Epidermal melanocyte (primary cell): ENCODE results near the gene ACCSL.
A peak's percentile ranks its signal among the peaks of the same experiment; 100 is the strongest.

Experiments
- DNase-seq: peaks from one replicate; pipeline ENCODE4 v3.0.0; 2011; ENCODE audit warnings: low spot score; ENCODE audit not compliant: insufficient read length

The ACCSL gene

DNA sequence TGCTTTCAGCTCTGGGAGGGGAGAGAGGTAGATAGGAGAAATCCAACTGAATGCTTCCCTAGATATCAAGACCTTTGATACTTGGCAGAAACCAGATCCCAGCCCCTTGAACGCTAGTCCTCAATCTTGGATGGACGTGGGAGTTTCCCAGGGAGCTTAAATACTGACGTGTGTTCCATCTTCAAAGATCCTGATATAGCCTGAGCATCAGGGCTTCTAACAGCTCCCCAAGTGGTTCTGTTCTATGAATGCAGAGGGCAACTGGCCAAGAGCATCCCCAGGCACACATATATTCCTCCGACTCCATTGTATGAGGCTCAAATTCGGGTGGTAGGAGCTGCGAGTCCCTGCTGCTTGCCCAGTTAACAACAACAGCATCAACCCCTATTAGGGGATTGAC is 9.6 kb downstream of the ACCSL start:
- DNase-seq = no peak

DNA sequence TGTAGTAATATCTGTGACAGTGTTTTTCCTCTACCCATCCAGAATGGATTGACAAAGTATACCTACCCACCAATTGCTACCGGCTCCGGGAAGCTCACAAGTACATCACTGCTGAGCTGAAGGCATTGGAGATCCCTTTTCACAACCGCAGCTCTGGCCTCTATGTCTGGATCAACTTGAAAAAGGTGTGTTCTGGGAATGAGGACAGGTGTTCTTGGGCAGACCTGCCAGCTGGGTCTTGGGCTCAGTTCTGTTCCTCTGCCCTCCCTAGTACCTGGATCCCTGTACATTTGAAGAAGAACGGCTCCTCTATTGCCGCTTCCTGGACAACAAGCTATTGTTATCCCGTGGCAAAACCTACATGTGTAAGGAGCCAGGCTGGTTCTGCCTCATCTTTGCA is 10.5 kb downstream of the ACCSL start:
- DNase-seq = no peak

DNA sequence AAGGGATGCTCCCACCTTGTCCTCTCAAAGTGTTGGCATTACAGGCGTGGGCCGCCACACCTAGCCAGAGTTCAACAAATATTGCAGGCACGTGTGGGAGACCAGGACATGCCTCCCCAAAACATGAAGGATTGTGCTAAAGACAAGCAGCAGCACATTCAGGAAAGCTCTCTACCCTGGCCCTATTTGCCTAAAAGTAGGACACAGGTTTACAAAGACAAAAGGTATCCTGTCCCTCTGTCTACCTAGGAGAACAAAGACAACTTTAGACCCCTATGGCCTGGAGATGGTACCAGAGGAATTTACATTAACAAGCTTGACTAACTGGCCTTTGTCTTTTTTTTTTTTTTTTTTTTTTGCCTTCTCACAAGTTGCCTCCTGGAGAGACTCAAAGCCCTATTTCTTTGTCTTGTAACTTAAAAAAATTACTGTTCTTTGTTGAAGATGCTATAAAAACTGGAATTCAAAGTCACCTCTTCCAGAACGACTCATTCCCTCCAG is 17.4 kb downstream of the ACCSL start:
- no peak for DNase-seq

DNA sequence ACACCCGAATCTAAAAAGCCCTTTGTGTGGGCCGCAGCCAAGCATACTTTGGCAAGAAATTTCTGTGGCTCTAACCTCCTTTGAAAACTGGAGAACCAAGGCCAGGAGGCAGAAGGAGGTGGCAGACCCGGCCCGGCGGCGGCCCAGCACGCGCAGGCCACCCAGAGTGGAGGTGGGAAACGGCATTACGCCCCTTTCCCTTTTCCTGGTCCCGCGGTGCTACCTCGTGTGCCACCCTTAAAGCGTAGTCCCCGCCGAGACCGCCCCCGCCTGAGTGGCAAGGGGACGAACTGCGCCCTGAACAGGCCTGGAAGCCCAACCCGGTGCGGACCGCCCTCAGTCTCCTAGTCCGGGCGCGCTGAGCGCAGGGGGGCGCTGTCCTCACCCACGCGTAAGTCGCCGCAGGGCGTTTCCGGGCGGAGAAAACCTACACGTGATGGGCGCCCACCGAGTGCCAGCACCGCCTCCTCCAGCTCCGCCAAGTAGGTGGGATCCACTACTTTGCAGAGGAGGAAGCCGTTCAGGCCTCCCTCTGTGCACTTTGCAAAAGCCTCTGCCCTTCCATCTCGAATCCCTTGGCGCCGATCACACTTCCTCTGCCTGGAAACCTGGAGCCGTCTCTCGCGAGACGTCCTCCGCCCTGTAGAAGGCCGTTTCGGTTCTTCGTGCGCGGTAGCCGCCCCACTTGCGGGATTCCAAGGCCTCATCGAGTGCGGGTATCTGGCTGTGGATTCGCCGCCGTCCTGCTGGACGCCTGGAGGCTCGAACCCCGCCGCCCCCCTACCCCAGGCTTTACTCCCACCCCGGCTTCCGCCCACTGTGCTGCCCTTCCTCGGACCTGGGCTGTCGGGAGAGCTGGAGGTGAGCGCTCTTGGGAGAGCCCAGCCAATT is 18.3 kb downstream of the ACCSL start, which contains the start of gene ACCS:
Gene ACCS (plus strand): TSS at position 430 of the 891 bp plus-strand sequence. CDS start 1,358 bp downstream, outside the sequence.
- DNase-seq = peak; percentile 79

DNA sequence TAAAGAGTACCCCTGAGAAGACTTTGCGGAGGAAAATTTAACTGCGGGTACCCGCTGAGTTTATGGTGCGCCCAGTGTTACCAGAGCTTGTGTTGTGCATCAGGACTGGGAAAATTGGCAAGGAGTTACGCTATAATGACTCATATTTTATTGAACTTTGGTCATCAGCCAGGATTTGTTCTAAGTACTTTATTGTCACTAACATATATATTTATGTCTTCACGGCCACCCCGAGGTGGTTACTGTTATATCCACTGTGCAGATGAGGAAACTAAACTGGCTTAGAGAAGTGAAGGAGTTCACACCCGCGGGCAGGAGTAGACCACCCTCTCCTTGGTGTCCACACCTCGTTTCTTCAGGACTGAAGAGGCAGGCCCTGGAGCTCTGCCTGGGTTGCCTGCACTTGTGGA is 19.0 kb downstream of the ACCSL start:
- DNase-seq = no peak

DNA sequence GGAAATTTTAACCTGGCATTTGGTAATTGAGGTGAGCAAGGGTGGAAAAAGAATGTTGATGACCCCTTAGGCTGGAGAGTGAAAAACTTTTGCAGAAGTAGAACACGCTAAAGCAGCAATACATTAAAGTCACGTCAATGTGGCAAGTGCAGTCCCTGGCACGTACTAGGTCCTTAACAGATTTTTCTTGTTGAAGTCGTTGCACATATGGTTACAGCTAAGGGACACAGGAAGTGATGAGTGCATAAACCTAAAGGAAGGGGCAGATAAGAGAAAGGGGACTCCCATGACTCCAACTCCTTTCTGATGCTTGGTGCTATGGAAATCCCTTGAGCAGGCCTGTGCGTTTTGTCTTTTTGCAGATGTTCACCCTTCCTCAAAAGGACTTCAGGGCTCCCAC is 19.5 kb downstream of the ACCSL start:
- DNase-seq = no peak

DNA sequence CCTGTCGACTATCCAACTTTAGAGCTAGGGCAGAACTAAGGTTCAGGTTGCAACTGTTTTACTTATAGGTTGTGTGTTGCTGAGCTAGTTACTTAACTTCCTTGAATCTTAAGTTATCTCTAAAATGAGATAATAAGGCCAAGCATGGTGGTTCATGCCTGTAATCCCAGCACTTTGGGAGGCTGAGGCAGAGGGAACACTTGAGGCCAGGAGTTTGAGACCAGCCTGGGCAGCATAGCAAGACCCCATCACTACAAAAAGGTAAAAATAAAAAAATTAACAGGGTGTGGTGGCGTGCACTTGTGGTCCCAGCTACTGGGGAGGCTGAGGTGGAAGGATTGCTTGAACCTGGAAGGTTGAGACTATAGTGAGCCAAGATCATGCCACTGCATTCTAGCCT is 20.4 kb downstream of the ACCSL start:
- DNase-seq = no peak

DNA sequence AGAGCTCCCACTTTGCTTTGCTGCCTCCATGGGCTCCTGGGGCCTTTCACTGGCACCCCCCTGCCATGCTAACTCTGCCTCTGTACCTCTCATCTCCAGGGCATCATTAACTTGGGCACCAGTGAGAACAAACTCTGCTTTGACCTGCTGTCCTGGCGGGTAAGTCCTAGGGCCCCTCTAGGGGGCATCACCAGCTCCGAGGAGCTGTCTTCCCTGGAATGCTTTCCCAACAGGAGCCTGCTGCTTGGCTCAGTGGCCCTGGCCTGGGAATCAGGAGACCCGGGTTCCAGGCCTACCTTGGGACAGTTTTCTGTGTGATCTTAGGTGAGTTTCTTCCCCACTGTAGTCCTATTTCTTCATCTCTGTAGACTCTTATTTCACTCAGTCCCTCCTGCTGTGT is 23.4 kb downstream of the ACCSL start:
- no peak for DNase-seq

DNA sequence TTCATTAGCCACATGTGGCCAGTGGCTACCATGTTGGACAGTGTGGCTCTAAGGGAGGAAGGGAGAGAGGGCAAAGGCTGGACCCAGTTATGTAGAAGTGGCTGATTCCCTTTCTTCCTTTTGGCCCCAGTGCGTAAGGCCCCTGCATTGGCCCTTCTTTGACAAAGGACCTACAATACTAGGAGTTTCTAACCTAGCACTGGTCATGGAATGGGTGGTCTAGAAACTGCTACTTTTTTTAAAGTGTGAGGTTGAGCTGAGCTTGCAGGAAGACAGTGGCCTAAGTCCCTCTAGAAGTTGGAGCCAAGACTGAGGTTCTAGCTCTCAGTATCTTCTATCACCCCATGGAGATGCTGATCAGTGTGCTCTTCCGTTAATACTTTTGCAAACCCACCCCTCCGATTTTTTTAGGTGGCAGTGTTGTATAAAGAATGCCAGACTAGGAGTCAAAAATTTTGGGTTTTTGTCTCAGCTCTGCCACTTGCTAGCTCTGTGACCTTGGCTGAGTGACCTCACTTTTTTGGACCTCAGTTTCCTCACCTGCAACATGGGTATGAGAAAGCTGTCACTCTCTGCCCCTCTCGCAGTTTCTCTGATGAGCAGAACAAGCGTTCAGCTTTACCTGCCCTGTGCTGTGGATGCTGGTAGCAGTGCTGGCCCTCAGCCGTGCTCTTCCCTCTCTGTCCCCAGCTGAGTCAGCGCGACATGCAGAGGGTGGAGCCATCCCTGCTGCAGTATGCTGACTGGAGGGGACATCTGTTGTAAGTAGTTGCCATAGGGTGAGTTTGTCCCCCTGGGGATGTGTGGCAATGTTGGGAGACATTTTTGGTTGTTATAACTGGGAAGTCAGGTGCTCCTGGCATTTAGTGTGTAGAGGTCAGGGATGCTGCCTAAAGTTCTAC is 25.2 kb downstream of the ACCSL start:
- DNase-seq = no peak

DNA sequence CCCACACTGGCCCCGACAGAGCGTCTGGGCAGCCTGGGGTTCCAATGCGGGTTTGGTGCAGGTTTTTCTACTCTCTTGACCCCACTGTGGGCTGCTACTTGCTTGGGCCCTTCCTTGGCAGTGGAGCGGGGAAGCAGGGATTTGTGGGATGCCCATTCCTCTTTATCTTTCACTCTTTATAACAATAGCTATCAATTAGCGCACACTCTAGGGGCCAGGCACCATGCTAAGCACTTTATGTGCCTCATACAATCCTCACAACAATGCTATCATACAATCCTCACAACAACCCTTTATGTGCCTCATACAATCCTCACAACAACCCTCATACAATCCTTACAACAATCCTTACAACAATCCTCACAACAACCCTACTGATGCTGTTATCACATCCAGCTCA is 31.0 kb downstream of the ACCSL start:
- DNase-seq = no peak

DNA sequence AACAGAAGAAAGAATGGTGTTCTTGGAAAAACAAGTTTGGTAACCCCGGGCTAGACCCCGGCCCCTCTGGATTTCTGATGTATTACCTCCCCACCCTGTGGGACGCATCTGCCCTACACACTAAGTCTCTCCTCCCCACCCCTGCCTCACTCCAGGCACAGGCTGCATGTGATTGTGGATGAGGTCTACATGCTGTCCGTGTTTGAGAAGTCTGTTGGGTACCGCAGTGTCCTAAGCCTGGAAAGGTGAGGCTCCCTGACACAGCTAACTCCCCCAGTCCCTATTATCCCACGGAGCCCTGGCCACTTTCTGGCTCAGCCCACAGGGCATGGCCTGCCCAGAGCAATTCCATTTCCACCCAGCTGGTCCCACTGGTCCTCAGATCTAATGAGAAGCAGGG is 31.6 kb downstream of the ACCSL start:
- DNase-seq = no peak

DNA sequence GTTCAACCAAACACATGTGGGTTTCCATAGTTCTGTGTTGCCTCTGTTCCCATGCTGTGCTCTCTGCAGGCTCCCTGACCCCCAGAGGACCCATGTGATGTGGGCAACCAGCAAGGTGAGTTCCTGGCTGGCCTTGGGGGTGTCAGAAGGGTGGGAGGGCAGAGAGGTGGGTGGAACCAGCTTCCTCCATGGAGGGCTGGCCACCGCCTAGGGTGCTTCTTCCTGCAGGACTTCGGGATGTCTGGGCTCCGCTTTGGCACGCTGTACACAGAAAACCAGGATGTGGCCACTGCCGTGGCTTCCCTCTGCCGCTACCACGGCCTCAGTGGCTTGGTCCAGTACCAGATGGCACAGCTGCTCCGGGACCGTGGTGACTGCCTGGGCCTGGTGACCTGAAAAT is 33.2 kb downstream of the ACCSL start:
- DNase-seq = no peak

DNA sequence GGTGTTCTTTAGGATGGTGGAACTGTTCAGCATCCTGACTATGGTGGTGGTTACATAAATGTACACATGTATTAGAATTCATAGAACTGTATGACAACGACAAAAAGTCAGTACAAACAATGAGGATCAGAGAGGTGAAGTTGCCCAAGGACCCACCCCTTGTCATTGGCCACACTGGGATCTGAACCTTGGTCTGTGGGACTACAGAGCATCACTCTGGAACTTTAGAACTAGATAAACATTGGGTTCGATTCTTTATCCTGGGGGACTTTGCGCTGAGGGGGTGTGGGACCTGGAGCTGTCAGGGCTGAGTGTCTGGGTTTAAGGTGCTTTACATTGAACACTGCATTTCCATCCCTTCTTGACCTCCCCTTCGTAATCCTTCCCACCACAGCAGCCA is 34.9 kb downstream of the ACCSL start:
- DNase-seq = no peak

DNA sequence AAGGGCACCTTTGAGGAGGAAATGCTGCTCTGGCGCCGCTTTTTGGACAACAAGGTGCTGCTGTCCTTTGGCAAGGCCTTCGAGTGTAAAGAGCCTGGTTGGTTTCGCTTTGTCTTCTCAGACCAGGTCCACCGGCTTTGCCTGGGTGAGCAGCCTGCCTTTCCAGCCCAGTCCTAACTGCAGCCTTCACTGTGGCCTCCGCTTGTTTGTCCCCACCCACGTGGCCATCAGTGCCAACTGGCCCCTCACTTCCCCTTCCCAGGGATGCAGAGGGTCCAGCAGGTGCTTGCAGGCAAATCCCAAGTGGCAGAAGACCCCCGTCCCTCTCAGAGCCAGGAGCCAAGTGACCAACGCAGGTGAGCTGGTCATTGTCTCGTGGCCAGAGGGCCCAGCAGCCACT is 35.7 kb downstream of the ACCSL start:
- DNase-seq = no peak

DNA sequence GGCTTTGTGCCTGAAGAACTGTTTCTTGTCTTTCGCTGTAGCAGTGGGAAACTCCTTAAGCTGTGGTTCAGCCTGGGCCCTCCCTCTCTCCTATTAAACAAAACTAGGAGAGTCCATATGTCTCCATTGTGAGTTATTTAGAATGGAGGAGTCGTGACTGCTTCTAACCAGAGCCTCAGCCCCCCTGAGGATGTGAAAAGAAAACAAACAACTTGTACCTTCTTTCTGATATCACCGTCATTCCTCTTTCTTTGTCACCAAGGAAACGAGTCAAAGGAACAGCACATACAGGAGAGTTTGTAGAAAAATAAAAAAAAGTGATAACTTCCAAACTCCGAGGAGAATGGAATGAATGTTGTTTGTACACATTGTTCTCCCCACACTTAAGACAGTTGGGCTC is 36.1 kb downstream of the ACCSL start:
- DNase-seq = no peak

DNA sequence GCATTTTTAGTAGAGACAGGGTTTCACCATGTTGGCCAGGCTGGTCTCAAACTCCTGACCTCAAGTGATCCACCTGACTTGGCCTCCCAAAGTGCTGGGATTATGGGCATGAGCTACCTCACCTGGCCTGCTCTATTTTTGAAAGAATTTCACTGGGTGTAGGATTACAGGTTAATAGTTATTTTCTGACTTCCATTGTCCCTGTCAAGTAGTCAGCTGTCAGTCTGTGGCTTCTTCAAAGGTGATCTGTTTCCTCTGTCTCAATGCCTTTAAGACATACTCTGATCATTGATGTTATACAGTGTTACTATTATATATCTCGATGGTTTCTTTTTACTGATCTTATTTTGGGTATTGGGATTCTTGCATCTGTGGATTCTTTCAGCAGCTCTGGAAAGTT is 37.5 kb downstream of the ACCSL start:
- DNase-seq = no peak

DNA sequence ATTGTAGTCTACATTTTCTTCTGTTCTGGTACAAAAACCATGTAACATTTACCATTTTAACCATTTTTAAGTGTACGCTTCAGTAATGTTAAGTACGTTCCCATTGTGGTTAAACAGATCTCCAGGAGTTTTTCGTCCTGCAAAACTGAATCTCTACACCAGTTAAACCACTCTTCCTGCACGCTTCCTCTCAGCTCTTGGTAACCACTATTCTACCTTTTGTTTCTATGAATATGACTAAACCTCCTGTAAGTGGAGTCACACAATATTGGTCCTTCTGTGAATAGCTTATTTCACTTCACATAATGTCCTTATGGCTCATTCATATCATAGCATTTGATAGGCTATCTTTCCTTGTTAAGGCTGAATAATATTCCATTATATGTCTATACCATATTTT is 40.6 kb downstream of the ACCSL start:
- no peak for DNase-seq

DNA sequence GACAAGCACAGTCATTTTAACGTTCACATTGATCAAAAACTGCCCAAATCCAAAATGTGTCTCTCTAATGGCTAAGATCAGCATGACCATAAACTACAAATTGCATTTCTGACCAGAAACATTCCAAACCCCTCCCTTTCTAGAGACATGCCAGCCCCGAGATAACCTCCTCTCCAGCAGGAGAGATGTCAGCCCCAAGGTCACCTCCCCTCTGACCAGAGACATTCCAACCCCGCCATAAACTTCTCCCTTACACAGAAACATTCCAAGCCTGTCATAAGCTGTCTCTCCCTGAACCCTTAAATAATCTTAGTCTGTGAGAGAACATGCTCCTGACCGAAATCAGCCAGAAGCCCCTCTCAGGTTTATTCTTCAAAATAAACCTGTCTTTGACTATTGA is 41.1 kb downstream of the ACCSL start:
- DNase-seq = no peak

DNA sequence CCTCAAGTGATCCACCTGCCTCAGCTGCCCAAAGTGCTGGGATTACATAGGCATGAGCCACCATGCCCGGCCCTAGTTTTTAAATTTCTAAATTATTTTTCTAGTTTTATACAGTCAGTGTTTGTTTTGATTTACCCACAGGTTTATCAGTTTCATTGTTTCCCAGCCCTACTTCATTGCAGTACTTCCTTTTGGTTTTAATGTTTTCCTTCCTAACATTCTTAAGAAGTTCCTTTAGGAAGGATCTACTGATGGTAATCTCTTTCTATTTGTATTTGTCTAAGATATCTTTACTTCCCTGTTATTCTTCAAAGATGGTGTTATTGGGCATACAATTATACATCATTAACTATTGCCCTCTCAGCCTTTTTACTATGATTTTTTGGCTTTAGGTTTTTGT is 42.8 kb downstream of the ACCSL start:
- no peak for DNase-seq

DNA sequence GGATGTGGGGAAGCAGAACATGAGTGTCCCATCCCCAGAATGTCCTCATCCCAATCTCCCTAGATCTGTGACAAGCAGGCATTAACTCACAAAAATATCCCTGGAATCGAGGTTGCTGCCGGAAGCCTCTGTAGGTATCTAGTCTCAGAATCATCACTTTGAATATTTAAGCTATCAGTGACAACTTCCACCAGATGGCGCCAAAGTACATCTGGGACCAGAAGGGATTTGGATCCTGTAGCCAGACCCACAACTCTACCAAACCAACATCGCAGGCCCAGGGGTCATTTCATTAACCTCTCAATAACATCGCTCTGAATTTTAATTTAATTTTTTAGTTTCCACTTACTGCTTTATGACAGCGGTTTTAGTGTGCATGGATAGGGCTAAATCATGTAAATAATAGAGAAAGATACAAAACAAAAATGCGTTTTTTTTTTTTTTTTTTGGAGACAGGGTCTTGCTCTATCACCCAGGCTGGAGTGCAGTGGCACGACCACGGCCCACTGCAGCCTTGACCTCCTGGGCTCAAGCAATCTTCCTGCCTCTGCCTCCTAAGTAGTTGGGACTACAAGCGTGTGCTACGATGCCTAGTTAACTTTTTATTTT is 46.6 kb downstream of the ACCSL start:
- DNase-seq = peak; percentile 89

DNA sequence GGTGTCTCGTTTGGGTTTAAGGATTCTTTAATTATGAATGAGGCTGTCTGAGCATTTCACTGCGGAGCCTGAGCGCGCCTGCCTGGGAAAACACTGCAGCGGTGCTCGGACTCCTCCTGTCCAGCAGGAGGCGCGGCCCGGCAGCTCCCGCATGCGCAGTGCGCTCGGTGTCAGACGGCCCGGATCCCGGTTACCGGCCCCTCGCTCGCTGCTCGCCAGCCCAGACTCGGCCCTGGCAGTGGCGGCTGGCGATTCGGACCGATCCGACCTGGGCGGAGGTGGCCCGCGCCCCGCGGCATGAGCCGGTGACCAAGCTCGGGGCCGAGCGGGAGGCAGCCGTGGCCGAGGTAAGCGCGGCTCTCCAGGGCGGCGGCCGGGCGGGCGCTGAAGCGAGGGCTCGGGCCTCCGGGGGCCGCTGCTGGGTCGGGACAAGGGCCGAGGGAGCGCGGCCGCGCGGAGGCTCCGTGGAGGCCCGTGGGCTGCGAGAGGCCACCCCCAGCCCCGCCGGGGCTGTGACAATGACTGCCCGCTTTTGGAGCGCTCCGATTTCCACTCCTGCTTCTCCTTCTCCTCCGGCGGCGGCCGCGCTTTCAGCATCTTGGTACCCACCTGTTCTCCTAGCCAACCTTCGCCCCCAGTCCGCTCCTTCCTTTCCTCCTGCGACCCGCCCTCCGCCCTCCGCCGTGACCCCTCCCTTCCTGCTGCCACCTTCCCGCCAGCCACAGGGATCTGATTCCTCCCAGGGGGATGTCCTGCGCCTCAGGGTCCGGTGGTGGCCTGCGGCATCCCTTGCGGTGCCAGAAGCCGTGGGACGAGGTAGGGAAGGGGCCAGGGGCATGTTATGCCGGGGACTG is 48.0 kb downstream of the ACCSL start, which contains the start of gene EXT2:
Gene EXT2 (plus strand): TSS at position 173 of the 854 bp plus-strand sequence. CDS start 12,035 bp downstream, outside the sequence.
- DNase-seq = peak; percentile 90
